ENCODE data around the gene SRSF3.

DNA sequence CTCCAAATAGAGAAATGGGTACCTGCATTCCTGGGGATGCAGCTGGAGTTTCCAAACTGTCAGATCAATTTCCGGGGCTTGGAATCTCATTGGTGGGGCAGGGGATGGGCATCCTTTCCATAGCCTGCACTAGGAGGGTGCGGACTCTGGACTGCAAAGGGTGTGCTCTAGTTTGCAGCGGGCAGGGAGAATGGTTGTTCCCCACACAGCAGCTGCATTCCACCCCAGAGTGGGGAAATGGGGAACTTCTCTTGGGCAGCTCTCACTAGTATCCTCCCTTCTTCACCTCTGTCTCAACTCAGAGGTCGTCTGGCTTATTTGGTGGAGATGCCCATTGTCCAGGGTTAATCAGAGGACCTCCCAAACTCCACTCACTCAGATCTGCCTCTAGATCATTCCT is 49.8 kb downstream of the SRSF3 start:
- no peak for TF ChIP-seq CTCF (conservative IDR thresholded peaks at IDR 0.05; ENCODE audit: low read length)
- TF ChIP-seq EZH2phosphoT487 (IDR thresholded peaks at IDR 0.05; ENCODE audit: borderline replicate concordance, low read depth, low read length) = no peak

Measured in OCI-LY7 (cell line).